ENCODE results near the gene RDH11. TPM values are rescaled to one million over a fixed set of nuclear protein-coding genes. Genes with fewer than 3 reads are reported as not detected.

Gene RDH11
- total and polyA plus RNA-seq, 2 donors (not counting 3 experiments of a cell fraction or from before 2014, with no cell fraction given) = 79.8 to 93.2 TPM

GRCh38 chr14:67630186-67630585 lies 65.4 kb downstream of the RDH11 start:
- Histone ChIP-seq H3K27ac (ENCODE audit: insufficient read depth, low read depth, low read length) (no peak overlapping the region), H4K20me1 (replicated peaks; ENCODE audit: control insufficient read depth, extremely low read depth, insufficient read depth, low read length) (no peaks in the 10 kb centered on the region), H3K9ac (replicated peaks; ENCODE audit: extremely low read depth, insufficient read depth, low read length) (no peak overlapping the region), H3K4me2 (ENCODE audit: insufficient read depth, low read length) (no peak overlapping the region), H3K27me3 (ENCODE audit: control insufficient read depth in 2 of 2, insufficient read depth in 2 of 2, low read length in 2 of 2) (no peaks in the 10 kb centered on the region), H3K4me3 (replicated peaks in 1 of 3; ENCODE audit: insufficient read depth in 1 of 3, low read depth in 1 of 3, low read length in 3 of 3) (no peak overlapping the region), H2AFZ (ENCODE audit: low read depth, low read length) (no peak overlapping the region), H3K79me2 (ENCODE audit: control insufficient read depth, insufficient read depth, low read length) (no peaks in the 10 kb centered on the region), H3K9me3 (replicated peaks; ENCODE audit: control insufficient read depth, insufficient read depth, low read length) (no peaks in the 10 kb centered on the region), H3K36me3 (ENCODE audit: control insufficient read depth in 2 of 2, extremely low read depth in 1 of 2, insufficient read depth in 2 of 2, low read length in 2 of 2) (no peaks in the 10 kb centered on the region), H3K4me1 (ENCODE audit: control insufficient read depth, extremely low read depth, insufficient read depth, low read length) (no peaks in the 10 kb centered on the region), H3K9me1 (replicated peaks; ENCODE audit: control insufficient read depth, extremely low read depth, insufficient read depth, low read length) (no peaks in the 10 kb centered on the region)
- POLR2A ChIA-PET = no interaction called here
- intact Hi-C loops (cut with micrococcal nuclease) = no loop called here
- CTCF ChIA-PET = interaction anchor here (1.4 to 1.6 kb wide), 3 partner anchors 10 to 74 kb away, joined by 4 to 13 read pairs (median 5); partner anchors contain the start of gene ARG2
- no peak for DNase-seq (ENCODE audit: low read depth, low spot score)
- BruUV-seq (replicated peaks) = no TSS peak
- no peak for FAIRE-seq
- TF ChIP-seq GATA2 (IDR thresholded peaks at IDR 0.05; ENCODE audit: insufficient read depth, insufficient read length, low read depth, low read length) (no peak), POLR2A (IDR thresholded peaks at IDR 0.05; ENCODE audit: low read depth, low read length) (no peak), JUN (IDR thresholded peaks at IDR 0.05; ENCODE audit: borderline replicate concordance, insufficient read depth, insufficient read length, low read depth) (no peak)
- dilution Hi-C loops (cut with MboI; ENCODE audit: extremely low pct_ligation_motif_present, low sequenced_read_pairs) = no loop called here

GRCh38 chr14:67627519-67627918 lies 68.0 kb downstream of the RDH11 start:
- Histone ChIP-seq H3K9ac (replicated peaks; ENCODE audit: extremely low read depth, insufficient read depth, low read length) (no peak overlapping the region), H3K9me1 (replicated peaks; ENCODE audit: control insufficient read depth, extremely low read depth, insufficient read depth, low read length) (no peaks in the 10 kb centered on the region), H2AFZ (ENCODE audit: low read depth, low read length) (no peak overlapping the region), H4K20me1 (replicated peaks; ENCODE audit: control insufficient read depth, extremely low read depth, insufficient read depth, low read length) (no peaks in the 10 kb centered on the region), H3K4me1 (ENCODE audit: control insufficient read depth, extremely low read depth, insufficient read depth, low read length) (peaks cover 10% of the 10 kb centered on the region), H3K79me2 (ENCODE audit: control insufficient read depth, insufficient read depth, low read length) (no peaks in the 10 kb centered on the region), H3K27ac (ENCODE audit: insufficient read depth, low read depth, low read length) (no peak overlapping the region), H3K4me3 (replicated peaks in 1 of 3; ENCODE audit: insufficient read depth in 1 of 3, low read depth in 1 of 3, low read length in 3 of 3) (no peak overlapping the region), H3K9me3 (replicated peaks; ENCODE audit: control insufficient read depth, insufficient read depth, low read length) (no peaks in the 10 kb centered on the region), H3K4me2 (ENCODE audit: insufficient read depth, low read length) (no peak overlapping the region), H3K27me3 (ENCODE audit: control insufficient read depth in 2 of 2, insufficient read depth in 2 of 2, low read length in 2 of 2) (no peaks in the 10 kb centered on the region), H3K36me3 (ENCODE audit: control insufficient read depth in 2 of 2, extremely low read depth in 1 of 2, insufficient read depth in 2 of 2, low read length in 2 of 2) (no peaks in the 10 kb centered on the region)
- intact Hi-C loops (cut with micrococcal nuclease) = no loop called here
- dilution Hi-C loops (cut with MboI; ENCODE audit: extremely low pct_ligation_motif_present, low sequenced_read_pairs) = no loop called here
- TF ChIP-seq POLR2AphosphoS5 (IDR thresholded peaks at IDR 0.05; ENCODE audit: insufficient read depth, low read depth, low read length) (no peak), GATA2 (IDR thresholded peaks at IDR 0.05; ENCODE audit: insufficient read depth, insufficient read length, low read depth, low read length) (no peak), JUN (IDR thresholded peaks at IDR 0.05; ENCODE audit: borderline replicate concordance, insufficient read depth, insufficient read length, low read depth) (no peak), MYC (IDR thresholded peaks at IDR 0.05; ENCODE audit: low read depth, low read length) (no peak), POLR2A (IDR thresholded peaks at IDR 0.05; ENCODE audit: low read depth, low read length) (no peak), CTCF (IDR thresholded peaks at IDR 0.05; ENCODE audit: extremely low read depth in 1 of 2, insufficient read depth in 1 of 2, low read depth in 1 of 2, low read length in 2 of 2) (no peak), EZH2 (IDR thresholded peaks at IDR 0.05; ENCODE audit: borderline replicate concordance, low read depth, low read length, severe bottlenecking) (no peak), MAX (IDR thresholded peaks at IDR 0.05; ENCODE audit: insufficient read depth, insufficient read length) (no peak), FOS (IDR thresholded peaks at IDR 0.05; ENCODE audit: borderline replicate concordance, insufficient read depth, low read length) (no peak)
- no TSS peak for BruUV-seq (replicated peaks)
- ChIA-PET POLR2A (no interaction called here), CTCF (interaction anchor here (0.6 to 1.6 kb wide), 5 partner anchors 9 to 77 kb away, joined by 3 to 7 read pairs (median 3); no protein-coding TSS in a partner anchor)
- no peak for FAIRE-seq
- DNase-seq (ENCODE audit: low read depth, low spot score) = no peak

All from endothelial cell of umbilical vein (primary cell).